GM21528 (cell line): ENCODE results near the gene SCAI.
"Not testable (repeated sequence)": the region's sequence is repeated elsewhere in the genome, so short reads cannot be mapped to it uniquely, and the experiment has no call there.

Source experiments
- ATAC-seq: cut with Tn5 transposase; IDR thresholded peaks from one replicate; pipeline ENCODE4 v1.9.1; 2021; ENCODE audit warnings: mild to moderate bottlenecking, moderate library complexity; ENCODE audit not compliant: unreplicated experiment, low FRiP score

SCAI gene

GRCh38 chr9:125043148-125043547, 100.2 kb downstream of the SCAI start:
- ATAC-seq, result no peak

GRCh38 chr9:125038166-125038565, 105.2 kb downstream of the SCAI start:
- no peak for ATAC-seq

- ATAC-seq, result no peak
Observed at GRCh38 chr9:125028041-125028440, 115.3 kb downstream of the SCAI start.

GRCh38 chr9:125024917-125025316, 118.4 kb downstream of the SCAI start:
- ATAC-seq, result no peak

- no peak for ATAC-seq
Observed at GRCh38 chr9:125021069-125021468, 122.3 kb downstream of the SCAI start.

GRCh38 chr9:125015655-125016054, 127.7 kb downstream of the SCAI start:
- not testable (repeated sequence) for ATAC-seq

- ATAC-seq, result not testable (repeated sequence)
Observed at GRCh38 chr9:125012013-125012412, 131.3 kb downstream of the SCAI start.

GRCh38 chr9:125008599-125008998, 134.7 kb downstream of the SCAI start:
- ATAC-seq, result no peak

GRCh38 chr9:125003332-125003731, 140.0 kb downstream of the SCAI start:
- ATAC-seq, result no peak

GRCh38 chr9:124983698-124984097, 159.6 kb downstream of the SCAI start:
- no peak for ATAC-seq

GRCh38 chr9:124980431-124980830, 162.9 kb downstream of the SCAI start:
- ATAC-seq, result no peak

GRCh38 chr9:124975131-124975530, 168.2 kb downstream of the SCAI start:
- no peak for ATAC-seq

GRCh38 chr9:124973807-124974206, 169.5 kb downstream of the SCAI start:
- ATAC-seq, result no peak

- no peak for ATAC-seq
Observed at GRCh38 chr9:124972241-124972770, 171.0 kb downstream of the SCAI start.

GRCh38 chr9:124969401-124969800, 173.9 kb downstream of the SCAI start:
- ATAC-seq, result no peak

- ATAC-seq, result no peak
Observed at GRCh38 chr9:124968238-124968637, 175.1 kb downstream of the SCAI start.

GRCh38 chr9:124965775-124966568, 177.4 kb downstream of the SCAI start:
- not testable (repeated sequence) for ATAC-seq

GRCh38 chr9:124964604-124965003, 178.7 kb downstream of the SCAI start:
- ATAC-seq, result no peak

GRCh38 chr9:124964056-124964455, 179.3 kb downstream of the SCAI start:
- no peak for ATAC-seq

- ATAC-seq, result no peak
Observed at GRCh38 chr9:124960409-124960752, 182.9 kb downstream of the SCAI start.

- ATAC-seq, result not testable (repeated sequence)
Observed at GRCh38 chr9:124959671-124960408, 183.5 kb downstream of the SCAI start.

- no peak for ATAC-seq
Observed at GRCh38 chr9:124954255-124954654, 189.1 kb downstream of the SCAI start.
